NCI-H510A (cell line): ENCODE results near the gene U2SURP.
"Not testable (repeated sequence)": the region's sequence is repeated elsewhere in the genome, so short reads cannot be mapped to it uniquely, and the experiment has no call there.

ENCODE experiments used
- DNase-seq: peaks from one replicate; lab custom pipeline; 2025; lab: John Stamatoyannopoulos, UW

Gene U2SURP

GRCh38 chr3:143071776-143072175 is 70.4 kb downstream of the U2SURP start:
- no peak for DNase-seq

- DNase-seq: not testable (repeated sequence)
These were observed 71.1 kb downstream of the U2SURP start for GRCh38 chr3:143072298-143073020.

GRCh38 chr3:143073541-143073940 is 72.2 kb downstream of the U2SURP start:
- not testable (repeated sequence) for DNase-seq

- DNase-seq: not testable (repeated sequence)
These were observed 72.6 kb downstream of the U2SURP start for GRCh38 chr3:143073983-143074382.

GRCh38 chr3:143078883-143079282 is 77.5 kb downstream of the U2SURP start:
- no peak for DNase-seq

GRCh38 chr3:143080196-143080595 is 78.8 kb downstream of the U2SURP start:
- DNase-seq: no peak

- DNase-seq: no peak
These were observed 80.0 kb downstream of the U2SURP start for GRCh38 chr3:143081365-143081764.

- no peak for DNase-seq
These were observed 80.7 kb downstream of the U2SURP start for GRCh38 chr3:143081844-143082778.

GRCh38 chr3:143083781-143084180 is 82.4 kb downstream of the U2SURP start:
- DNase-seq: no peak

- no peak for DNase-seq
These were observed 83.7 kb downstream of the U2SURP start for GRCh38 chr3:143084856-143085731.

- no peak for DNase-seq
These were observed 87.5 kb downstream of the U2SURP start for GRCh38 chr3:143088835-143089234.

- no peak for DNase-seq
These were observed 88.6 kb downstream of the U2SURP start for GRCh38 chr3:143089965-143090364.

GRCh38 chr3:143090486-143090885 is 89.1 kb downstream of the U2SURP start:
- no peak for DNase-seq

GRCh38 chr3:143090976-143091837 is 89.8 kb downstream of the U2SURP start:
- no peak for DNase-seq

GRCh38 chr3:143092191-143092590 is 90.8 kb downstream of the U2SURP start:
- no peak for DNase-seq

GRCh38 chr3:143095813-143096212 is 94.4 kb downstream of the U2SURP start:
- DNase-seq: no peak

GRCh38 chr3:143098032-143098764 is 96.8 kb downstream of the U2SURP start:
- no peak for DNase-seq

- no peak for DNase-seq
These were observed 97.8 kb downstream of the U2SURP start for GRCh38 chr3:143099210-143099609.

- no peak for DNase-seq
These were observed 98.3 kb downstream of the U2SURP start for GRCh38 chr3:143099690-143100089.

GRCh38 chr3:143100451-143100850 is 99.1 kb downstream of the U2SURP start:
- DNase-seq: no peak
